ENCODE measurements around the gene TBC1D24.
A peak's percentile ranks its signal among the peaks of the same experiment; 100 is the strongest.

Gene TBC1D24

GRCh38 chr16:2472488-2472864 is 2.5 kb upstream of the TBC1D24 start:
- no peak overlapping the region for H3K4me3 ChIP-seq (replicated peaks; ENCODE audit: low read depth, low read length)
- TF ChIP-seq CTCF (IDR thresholded peaks at IDR 0.05; ENCODE audit: low read depth, low read length, missing control alignments), result no peak
- no peak for DNase-seq (ENCODE audit: extremely low read depth, low read depth)

- DNase-seq (ENCODE audit: extremely low read depth, low read depth), result no peak
- peak overlapping the region; percentile 36 for H3K4me3 ChIP-seq (replicated peaks; ENCODE audit: low read depth, low read length)
- no peak for TF ChIP-seq CTCF (IDR thresholded peaks at IDR 0.05; ENCODE audit: low read depth, low read length, missing control alignments)
Observed at GRCh38 chr16:2472885-2473445, 2.0 kb upstream of the TBC1D24 start.

- no peak for TF ChIP-seq CTCF (IDR thresholded peaks at IDR 0.05; ENCODE audit: low read depth, low read length, missing control alignments)
Observed at GRCh38 chr16:2473446-2473926, 1.4 kb upstream of the TBC1D24 start.

GRCh38 chr16:2473999-2474876 is 689 bp upstream of the TBC1D24 start:
- peak overlapping the region; percentile 85 for H3K4me3 ChIP-seq (replicated peaks; ENCODE audit: low read depth, low read length)
- no peak for TF ChIP-seq CTCF (IDR thresholded peaks at IDR 0.05; ENCODE audit: low read depth, low read length, missing control alignments)
- no peak for DNase-seq (ENCODE audit: extremely low read depth, low read depth)

More at GRCh38 chr16:2473446-2473926, 1.4 kb upstream of the TBC1D24 start:
- peak overlapping the region; percentile 36 for H3K4me3 ChIP-seq (replicated peaks; ENCODE audit: low read depth, low read length)
- DNase-seq (ENCODE audit: extremely low read depth, low read depth), result no peak

GRCh38 chr16:2475413-2476344 is 752 bp downstream of the TBC1D24 start:
- peak overlapping the region; percentile 85 for H3K4me3 ChIP-seq (replicated peaks; ENCODE audit: low read depth, low read length)
- DNase-seq (ENCODE audit: extremely low read depth, low read depth), result no peak
- no peak for TF ChIP-seq CTCF (IDR thresholded peaks at IDR 0.05; ENCODE audit: low read depth, low read length, missing control alignments)

- peak overlapping the region; percentile 85 for H3K4me3 ChIP-seq (replicated peaks; ENCODE audit: low read depth, low read length)
- DNase-seq (ENCODE audit: extremely low read depth, low read depth), result no peak
- TF ChIP-seq CTCF (IDR thresholded peaks at IDR 0.05; ENCODE audit: low read depth, low read length, missing control alignments), result no peak
Observed at GRCh38 chr16:2476345-2476720, 1.4 kb downstream of the TBC1D24 start.

All from HFF-Myc (cell line).